ENCODE measurements around the gene HADHB. TPM values are rescaled to one million over a fixed set of nuclear protein-coding genes. Genes with fewer than 3 reads are reported as not detected.
A peak's percentile ranks its signal among the peaks of the same experiment; 100 is the strongest.

The HADHB gene
- total and polyA plus RNA-seq, 2 donors (not counting 1 experiment from before 2014, with no cell fraction given), result 130 to 151 TPM

DNA sequence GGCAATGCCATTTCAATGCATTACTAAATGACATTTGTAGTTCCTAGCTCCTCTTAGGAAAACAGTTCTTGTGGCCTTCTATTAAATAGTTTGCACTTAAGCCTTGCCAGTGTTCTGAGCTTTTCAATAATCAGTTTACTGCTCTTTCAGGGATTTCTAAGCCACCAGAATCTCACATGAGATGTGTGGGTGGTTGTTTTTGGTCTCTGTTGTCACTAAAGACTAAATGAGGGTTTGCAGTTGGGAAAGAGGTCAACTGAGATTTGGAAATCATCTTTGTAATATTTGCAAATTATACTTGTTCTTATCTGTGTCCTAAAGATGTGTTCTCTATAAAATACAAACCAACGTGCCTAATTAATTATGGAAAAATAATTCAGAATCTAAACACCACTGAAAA, 45.3 kb downstream of the HADHB start:
- Histone ChIP-seq H3K36me3 (ENCODE audit: control insufficient read depth, insufficient read depth, low read length) (peaks cover 3% of the 10 kb centered on the region), H2AFZ (ENCODE audit: low read length) (no peak overlapping the region), H3K9ac (ENCODE audit: insufficient read depth, low read length) (no peak overlapping the region), H3K4me2 (ENCODE audit: extremely low read depth, insufficient read depth, low read length) (no peak overlapping the region), H3K79me2 (ENCODE audit: control insufficient read depth, insufficient read depth, low read length) (no peaks in the 10 kb centered on the region), H3K4me3 (replicated peaks in 1 of 4; ENCODE audit: control extremely low read depth in 1 of 4, insufficient read depth in 1 of 4, low read depth in 3 of 4, low read length in 4 of 4) (no peak overlapping the region), H3K27me3 (ENCODE audit: control insufficient read depth, insufficient read depth, low read length) (no peaks in the 10 kb centered on the region), H3K4me1 (ENCODE audit: control insufficient read depth, extremely low read depth, insufficient read depth, low read length) (peaks cover 2% of the 10 kb centered on the region), H3K9me3 (ENCODE audit: control insufficient read depth, insufficient read depth, low read depth, low read length) (no peaks in the 10 kb centered on the region), H3K27ac (ENCODE audit: insufficient read depth, low read length) (no peak overlapping the region), H4K20me1 (ENCODE audit: control insufficient read depth, extremely low read depth, insufficient read depth, low read length) (no peaks in the 10 kb centered on the region)
- TF ChIP-seq, protein P1, sequence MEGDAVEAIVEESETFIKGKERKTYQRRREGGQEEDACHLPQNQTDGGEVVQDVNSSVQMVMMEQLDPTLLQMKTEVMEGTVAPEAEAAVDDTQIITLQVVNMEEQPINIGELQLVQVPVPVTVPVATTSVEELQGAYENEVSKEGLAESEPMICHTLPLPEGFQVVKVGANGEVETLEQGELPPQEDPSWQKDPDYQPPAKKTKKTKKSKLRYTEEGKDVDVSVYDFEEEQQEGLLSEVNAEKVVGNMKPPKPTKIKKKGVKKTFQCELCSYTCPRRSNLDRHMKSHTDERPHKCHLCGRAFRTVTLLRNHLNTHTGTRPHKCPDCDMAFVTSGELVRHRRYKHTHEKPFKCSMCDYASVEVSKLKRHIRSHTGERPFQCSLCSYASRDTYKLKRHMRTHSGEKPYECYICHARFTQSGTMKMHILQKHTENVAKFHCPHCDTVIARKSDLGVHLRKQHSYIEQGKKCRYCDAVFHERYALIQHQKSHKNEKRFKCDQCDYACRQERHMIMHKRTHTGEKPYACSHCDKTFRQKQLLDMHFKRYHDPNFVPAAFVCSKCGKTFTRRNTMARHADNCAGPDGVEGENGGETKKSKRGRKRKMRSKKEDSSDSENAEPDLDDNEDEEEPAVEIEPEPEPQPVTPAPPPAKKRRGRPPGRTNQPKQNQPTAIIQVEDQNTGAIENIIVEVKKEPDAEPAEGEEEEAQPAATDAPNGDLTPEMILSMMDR (conservative IDR thresholded peaks at IDR 0.05 in 1 of 2, IDR thresholded peaks at IDR 0.05 in 1 of 2; ENCODE audit: low read depth in 1 of 2, low read length in 2 of 2), result no peak
- no peak for TF ChIP-seq EZH2 (IDR thresholded peaks at IDR 0.05; ENCODE audit: low read length, missing control alignments)
- DNase-seq (ENCODE audit: low read depth in 2 of 2), result no peak

DNA sequence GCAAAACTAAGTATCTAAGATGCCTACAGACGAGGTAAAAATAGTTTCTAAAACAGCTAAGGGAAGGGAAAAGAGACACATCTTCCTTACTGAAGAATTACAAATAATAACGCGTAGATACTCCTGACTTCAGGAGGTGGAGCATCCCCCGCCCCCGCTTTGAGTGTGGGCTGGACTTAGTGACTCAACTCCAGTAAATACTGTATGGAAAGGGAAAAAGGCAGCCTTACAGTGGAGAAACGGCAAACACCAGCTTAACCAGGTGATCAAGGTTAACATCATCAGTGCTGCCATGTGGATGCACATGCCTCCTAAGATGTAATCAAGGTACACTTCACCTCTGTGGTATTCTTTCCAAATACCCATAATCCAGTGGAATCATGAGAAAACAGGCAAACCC, 47.9 kb downstream of the HADHB start:
- TF ChIP-seq, protein P1 (conservative IDR thresholded peaks at IDR 0.05 in 1 of 2, IDR thresholded peaks at IDR 0.05 in 1 of 2; ENCODE audit: low read depth in 1 of 2, low read length in 2 of 2), result no peak
- no peak for TF ChIP-seq EZH2 (IDR thresholded peaks at IDR 0.05; ENCODE audit: low read length, missing control alignments)
- Histone ChIP-seq H3K36me3 (ENCODE audit: control insufficient read depth, insufficient read depth, low read length) (peaks cover 3% of the 10 kb centered on the region), H2AFZ (ENCODE audit: low read length) (no peak overlapping the region), H3K9me3 (ENCODE audit: control insufficient read depth, insufficient read depth, low read depth, low read length) (no peaks in the 10 kb centered on the region), H3K27ac (ENCODE audit: insufficient read depth, low read length) (no peak overlapping the region), H3K4me1 (ENCODE audit: control insufficient read depth, extremely low read depth, insufficient read depth, low read length) (peaks cover 2% of the 10 kb centered on the region), H3K9ac (ENCODE audit: insufficient read depth, low read length) (no peak overlapping the region), H4K20me1 (ENCODE audit: control insufficient read depth, extremely low read depth, insufficient read depth, low read length) (no peaks in the 10 kb centered on the region), H3K79me2 (ENCODE audit: control insufficient read depth, insufficient read depth, low read length) (no peaks in the 10 kb centered on the region), H3K4me3 (replicated peaks in 1 of 4; ENCODE audit: control extremely low read depth in 1 of 4, insufficient read depth in 1 of 4, low read depth in 3 of 4, low read length in 4 of 4) (no peak overlapping the region), H3K4me2 (ENCODE audit: extremely low read depth, insufficient read depth, low read length) (no peak overlapping the region), H3K27me3 (ENCODE audit: control insufficient read depth, insufficient read depth, low read length) (no peaks in the 10 kb centered on the region)
- DNase-seq (ENCODE audit: low read depth in 2 of 2), result peak; percentile 28 to 56

DNA sequence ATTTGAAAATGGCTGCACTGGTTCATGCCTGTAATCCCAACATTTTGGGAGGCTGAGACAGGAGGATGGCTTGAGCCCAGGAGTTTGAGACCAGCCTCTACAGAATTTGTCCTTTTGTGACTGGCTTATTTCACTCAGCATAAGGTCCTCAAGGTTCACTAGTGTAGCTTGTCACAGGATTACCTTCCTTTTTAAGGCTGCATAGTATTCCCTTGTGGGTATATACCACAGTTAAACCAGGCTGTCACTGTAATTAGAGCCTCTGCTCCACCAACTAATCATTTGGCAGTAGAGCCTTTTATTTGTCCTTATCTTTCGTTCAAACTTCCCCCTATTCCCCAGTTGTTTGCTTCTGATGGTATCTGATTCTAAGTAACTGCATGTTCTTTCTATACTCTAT, 50.8 kb downstream of the HADHB start:
- TF ChIP-seq EZH2 (IDR thresholded peaks at IDR 0.05; ENCODE audit: low read length, missing control alignments), result no peak
- TF ChIP-seq, protein P1 (conservative IDR thresholded peaks at IDR 0.05 in 1 of 2, IDR thresholded peaks at IDR 0.05 in 1 of 2; ENCODE audit: low read depth in 1 of 2, low read length in 2 of 2), result no peak
- H3K27ac ChIP-seq (ENCODE audit: insufficient read depth, low read length), result no peak overlapping the region
- H3K9ac ChIP-seq (ENCODE audit: insufficient read depth, low read length), result no peak overlapping the region
- no peaks in the 10 kb centered on the region for H3K27me3 ChIP-seq (ENCODE audit: control insufficient read depth, insufficient read depth, low read length)
- no peaks in the 10 kb centered on the region for H4K20me1 ChIP-seq (ENCODE audit: control insufficient read depth, extremely low read depth, insufficient read depth, low read length)
- H3K4me3 ChIP-seq (replicated peaks in 1 of 4; ENCODE audit: control extremely low read depth in 1 of 4, insufficient read depth in 1 of 4, low read depth in 3 of 4, low read length in 4 of 4), result no peak overlapping the region
- no peaks in the 10 kb centered on the region for H3K36me3 ChIP-seq (ENCODE audit: control insufficient read depth, insufficient read depth, low read length)
- H3K79me2 ChIP-seq (ENCODE audit: control insufficient read depth, insufficient read depth, low read length), result no peaks in the 10 kb centered on the region
- H3K4me2 ChIP-seq (ENCODE audit: extremely low read depth, insufficient read depth, low read length), result no peak overlapping the region
- no peak overlapping the region for H2AFZ ChIP-seq (ENCODE audit: low read length)
- peaks cover 5% of the 10 kb centered on the region for H3K4me1 ChIP-seq (ENCODE audit: control insufficient read depth, extremely low read depth, insufficient read depth, low read length)
- DNase-seq (ENCODE audit: low read depth in 2 of 2), result no peak
- H3K9me3 ChIP-seq (ENCODE audit: control insufficient read depth, insufficient read depth, low read depth, low read length), result no peaks in the 10 kb centered on the region

Data from fibroblast of lung (primary cell).